ENCODE results near the gene NFATC2.

NFATC2 gene

GRCh38 chr20:51486197-51487005 is 56.1 kb downstream of the NFATC2 start:
- Histone ChIP-seq H3K27me3 (replicated peaks) (no peaks in the 10 kb centered on the region), H3K27ac (no peak overlapping the region), H3K36me3 (replicated peaks) (no peaks in the 10 kb centered on the region), H3K4me3 (ENCODE audit: low read depth, low read length) (no peak overlapping the region)
- DNase-seq, result peak; percentile 34
- in situ Hi-C loops (cut with HindIII; ENCODE audit: low pct_ligation_motif_present, low sequenced_read_pairs), result no loop called here
- no peak for TF ChIP-seq CTCF (IDR thresholded peaks at IDR 0.05; ENCODE audit: low read depth, low read length, missing control alignments)

DNA sequence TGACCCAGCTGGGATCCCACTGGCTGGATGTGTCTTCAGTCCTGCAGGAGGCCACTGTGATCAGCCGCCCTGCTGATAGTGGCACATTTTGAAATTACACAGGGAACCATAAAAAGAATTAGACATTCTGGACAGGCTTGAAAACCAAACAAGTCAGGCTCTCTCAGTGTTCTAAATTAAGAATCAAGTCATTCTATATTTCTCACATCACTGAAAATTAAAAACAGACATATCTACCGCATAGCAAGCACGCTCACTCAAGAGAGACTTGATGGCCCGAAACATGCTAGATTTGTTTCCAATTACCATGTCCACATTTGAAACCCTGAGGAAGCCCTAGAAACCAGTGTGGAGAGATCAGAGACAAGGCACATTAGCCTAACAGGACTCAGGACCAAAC is 57.7 kb downstream of the NFATC2 start:
- Histone ChIP-seq H3K27me3 (replicated peaks) (no peaks in the 10 kb centered on the region), H3K4me3 (ENCODE audit: low read depth, low read length) (no peak overlapping the region), H3K27ac (no peak overlapping the region), H3K36me3 (replicated peaks) (no peaks in the 10 kb centered on the region)
- in situ Hi-C loops (cut with HindIII; ENCODE audit: low pct_ligation_motif_present, low sequenced_read_pairs), result no loop called here
- no peak for TF ChIP-seq CTCF (IDR thresholded peaks at IDR 0.05; ENCODE audit: low read depth, low read length, missing control alignments)
- DNase-seq, result no peak

DNA sequence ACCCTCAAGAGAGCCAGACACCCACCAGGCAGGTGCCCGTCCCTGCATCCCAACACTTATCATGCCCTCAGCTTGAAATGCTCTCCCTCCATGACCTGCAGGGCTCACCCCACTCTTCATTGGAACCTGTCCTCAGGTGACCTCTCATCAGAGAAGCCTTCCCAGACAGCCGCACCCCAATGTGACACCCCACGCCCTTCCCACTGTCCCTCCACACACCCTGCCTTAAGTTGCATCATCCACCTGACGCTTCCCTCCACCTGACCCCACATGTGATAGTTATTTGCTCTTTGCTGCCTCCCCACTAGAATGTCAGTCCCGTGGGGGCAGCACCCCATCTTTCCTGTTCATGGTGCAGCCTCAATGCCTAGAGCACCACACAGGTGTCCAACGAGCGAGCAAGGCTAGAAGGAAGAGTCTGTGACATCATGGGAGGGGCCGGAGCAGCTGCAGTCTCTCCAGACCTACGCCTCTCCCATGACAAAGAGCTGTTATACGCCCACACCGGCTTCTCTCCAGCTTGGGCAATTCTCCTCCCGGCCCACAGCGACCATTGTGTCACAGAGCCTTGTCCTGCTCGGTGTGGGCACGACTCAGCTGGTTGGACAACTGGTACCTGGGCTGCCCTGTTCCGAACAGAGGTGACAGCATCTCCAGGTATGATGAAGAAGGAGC is 58.2 kb downstream of the NFATC2 start:
- Histone ChIP-seq H3K4me3 (ENCODE audit: low read depth, low read length) (no peak overlapping the region), H3K27me3 (replicated peaks) (no peaks in the 10 kb centered on the region), H3K36me3 (replicated peaks) (no peaks in the 10 kb centered on the region), H3K27ac (no peak overlapping the region)
- no peak for DNase-seq
- no peak for TF ChIP-seq CTCF (IDR thresholded peaks at IDR 0.05; ENCODE audit: low read depth, low read length, missing control alignments)
- in situ Hi-C loops (cut with HindIII; ENCODE audit: low pct_ligation_motif_present, low sequenced_read_pairs), result no loop called here

- H3K36me3 ChIP-seq (replicated peaks), result no peaks in the 10 kb centered on the region
- H3K27ac ChIP-seq, result no peak overlapping the region
- TF ChIP-seq CTCF (IDR thresholded peaks at IDR 0.05; ENCODE audit: low read depth, low read length, missing control alignments), result no peak
- in situ Hi-C loops (cut with HindIII; ENCODE audit: low pct_ligation_motif_present, low sequenced_read_pairs), result no loop called here
- no peak for DNase-seq
- no peaks in the 10 kb centered on the region for H3K27me3 ChIP-seq (replicated peaks)
- H3K4me3 ChIP-seq (ENCODE audit: low read depth, low read length), result no peak overlapping the region
Measured at GRCh38 chr20:51482836-51483473, 59.6 kb downstream of the NFATC2 start.

GRCh38 chr20:51481341-51481914 is 61.1 kb downstream of the NFATC2 start:
- TF ChIP-seq CTCF (IDR thresholded peaks at IDR 0.05; ENCODE audit: low read depth, low read length, missing control alignments), result no peak
- in situ Hi-C loops (cut with HindIII; ENCODE audit: low pct_ligation_motif_present, low sequenced_read_pairs), result no loop called here
- Histone ChIP-seq H3K27me3 (replicated peaks) (no peaks in the 10 kb centered on the region), H3K4me3 (ENCODE audit: low read depth, low read length) (no peak overlapping the region), H3K27ac (no peak overlapping the region), H3K36me3 (replicated peaks) (no peaks in the 10 kb centered on the region)
- no peak for DNase-seq
